GM19468 (cell line): ENCODE measurements around the gene KRTAP10-3.

Experiments
- ATAC-seq: cut with Tn5 transposase; IDR thresholded peaks from one replicate; pipeline ENCODE4 v1.9.1; 2021; ENCODE audit warnings: mild to moderate bottlenecking, moderate library complexity, moderate number of reproducible peaks; ENCODE audit not compliant: unreplicated experiment; ENCODE audit errors: extremely low read depth

The KRTAP10-3 gene

DNA sequence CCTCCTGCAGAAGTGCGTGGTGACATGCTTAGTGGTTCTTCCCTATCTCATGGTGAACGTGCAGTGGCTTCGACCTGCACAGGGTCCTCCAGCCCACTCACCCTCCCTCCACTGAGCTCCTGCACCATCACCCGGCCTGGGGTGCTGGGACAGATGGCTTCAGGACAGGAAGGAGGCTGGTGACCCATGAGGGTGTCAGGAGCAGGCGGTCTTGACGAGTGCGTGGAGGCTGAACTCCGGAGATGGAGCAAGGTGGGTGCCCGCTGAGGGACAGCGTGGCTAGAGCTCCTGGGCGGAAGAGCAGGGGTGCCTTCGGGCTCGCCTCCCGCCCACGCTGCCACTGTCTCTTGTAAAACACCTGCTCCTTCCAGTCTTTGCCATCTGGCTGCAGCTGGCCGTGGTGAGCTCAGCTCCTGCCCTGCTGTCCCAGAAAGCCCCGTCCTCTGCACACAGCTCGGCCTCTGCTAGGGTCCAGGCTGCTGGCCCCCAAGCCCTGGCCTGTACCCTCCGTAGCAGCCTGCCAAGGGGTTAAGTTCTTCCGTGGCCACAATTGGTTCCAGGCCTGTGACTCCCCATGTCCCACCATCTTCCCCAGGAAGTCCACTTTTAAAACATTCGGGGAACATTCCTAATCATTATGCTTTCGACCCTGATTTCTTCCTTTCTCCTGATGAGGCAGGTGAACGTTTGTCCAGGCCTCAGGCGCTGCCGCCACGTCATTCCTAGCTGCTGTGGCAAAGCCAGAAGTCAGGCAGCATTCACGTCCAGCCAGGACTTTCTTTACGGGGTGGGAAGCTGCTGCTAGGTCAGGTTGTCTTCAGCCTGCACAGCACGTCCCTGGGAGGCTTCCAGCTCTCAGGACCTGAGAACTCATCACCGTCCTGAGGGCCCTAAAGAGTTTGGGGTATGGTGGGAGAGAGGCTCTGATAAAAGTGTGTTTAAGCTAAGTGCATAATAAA is 26.7 kb downstream of the KRTAP10-3 start:
- no peak for ATAC-seq

DNA sequence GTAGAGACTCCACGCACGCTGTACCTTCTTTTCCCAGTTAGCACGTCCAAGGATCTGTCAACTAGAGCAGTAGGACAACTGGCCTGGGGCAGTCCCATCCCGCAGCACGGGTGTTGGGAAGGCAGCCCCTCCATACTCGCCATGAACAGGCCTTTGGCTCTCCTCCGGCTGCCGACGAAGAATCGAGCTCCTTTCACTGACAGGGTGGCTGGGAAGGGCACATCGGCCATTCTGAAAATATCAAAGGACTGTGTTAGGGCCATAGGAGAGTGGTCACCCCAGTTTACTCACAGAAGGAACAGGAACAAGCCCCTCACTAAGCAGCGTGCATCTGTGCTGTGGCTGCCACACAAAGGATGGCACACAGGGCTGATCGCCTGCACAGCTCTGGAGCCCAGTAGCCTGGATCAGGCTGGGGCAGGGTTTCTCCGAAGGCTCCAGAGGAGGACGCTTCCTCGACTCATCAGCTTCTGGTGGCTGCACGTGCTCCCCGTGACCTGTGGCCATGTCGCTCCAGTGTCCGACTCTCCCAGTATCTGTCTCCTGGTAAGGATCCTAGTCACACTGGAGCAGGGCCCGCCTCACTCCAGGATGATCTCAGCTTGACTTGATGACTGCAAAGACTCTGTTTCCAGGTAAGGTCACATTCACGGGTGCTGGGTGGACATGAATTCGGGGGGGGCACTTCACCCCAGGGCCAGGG is 27.5 kb downstream of the KRTAP10-3 start:
- ATAC-seq = no peak

DNA sequence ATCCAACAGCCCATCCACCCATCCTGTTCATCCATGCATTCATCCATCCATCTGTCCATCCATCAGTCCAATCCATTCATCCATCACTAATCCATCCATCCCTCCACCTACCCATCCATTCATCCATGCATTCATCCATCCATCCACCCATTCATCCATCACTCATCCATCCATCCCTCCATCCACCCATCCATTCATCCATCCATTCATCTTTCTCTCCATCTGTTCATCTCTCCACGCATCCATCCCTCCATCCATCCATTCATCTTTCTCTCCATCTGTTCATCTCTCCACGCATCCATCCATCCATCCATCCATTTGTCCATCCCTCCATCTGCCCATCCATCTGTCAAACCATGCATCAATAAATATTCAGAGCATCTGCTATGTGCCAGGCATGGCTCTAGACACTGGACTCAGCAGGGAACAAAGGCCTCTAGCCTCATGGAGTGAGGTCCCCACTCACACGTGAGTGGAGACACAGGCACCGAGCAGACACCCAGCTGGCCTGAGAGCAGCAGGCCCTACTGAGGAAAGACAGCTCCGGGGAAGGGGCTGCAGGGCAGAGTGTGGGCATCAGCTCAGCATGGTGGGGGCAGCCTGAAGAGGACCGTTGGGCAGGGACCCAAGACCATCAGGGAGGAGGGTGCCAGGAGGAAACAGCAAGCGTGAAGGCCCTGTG is 28.2 kb downstream of the KRTAP10-3 start:
- ATAC-seq = no peak

DNA sequence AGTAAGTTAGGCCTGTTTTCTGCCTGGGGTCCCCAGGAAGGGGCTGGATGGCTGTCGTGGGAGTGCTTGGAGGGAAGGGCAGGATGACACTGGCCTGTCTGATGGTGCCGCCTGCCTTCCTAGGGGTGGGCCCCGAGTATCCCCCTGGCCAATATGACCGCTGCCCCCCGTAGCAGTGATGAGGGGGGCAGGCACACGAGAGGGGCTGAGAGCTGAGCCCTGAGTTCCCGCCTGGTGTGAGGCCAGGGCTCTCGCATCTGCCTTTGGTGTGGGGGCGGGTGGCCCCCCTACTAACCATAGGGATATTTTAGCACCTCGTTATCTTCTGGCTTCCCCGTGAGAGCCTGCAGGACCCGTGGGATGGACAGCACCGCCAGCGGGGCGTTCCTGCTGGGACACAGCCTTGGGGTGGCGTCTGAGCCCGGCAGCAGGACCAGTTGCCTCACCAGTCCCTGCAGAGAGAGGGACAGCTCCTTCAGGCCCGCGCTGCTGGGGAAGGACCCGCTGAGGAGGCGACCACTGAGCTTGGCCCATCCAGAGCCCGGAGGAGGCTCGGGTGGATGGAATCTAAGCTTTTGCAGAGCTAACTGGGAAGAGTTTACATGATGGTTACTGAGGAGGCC is 29.0 kb downstream of the KRTAP10-3 start:
- no peak for ATAC-seq

DNA sequence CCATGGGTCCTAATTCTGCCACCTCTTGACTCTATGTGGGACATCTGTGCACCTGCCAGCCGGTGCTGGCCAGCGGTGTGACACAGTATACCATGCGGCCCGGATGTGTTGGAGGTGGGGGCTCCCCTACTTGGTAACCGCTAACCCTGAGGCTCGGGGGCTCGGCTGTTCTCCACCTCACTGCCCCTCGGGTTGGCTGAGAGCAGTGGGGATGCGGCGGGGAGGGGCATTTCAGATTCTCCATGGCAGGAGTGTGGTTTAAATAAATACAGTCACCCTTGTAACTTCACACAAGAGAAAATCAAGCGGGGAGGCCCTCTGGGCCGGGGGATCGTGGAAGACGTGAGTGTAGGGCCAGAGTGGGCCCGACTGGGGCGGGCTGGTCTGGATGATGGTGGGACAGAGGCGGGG is 29.6 kb downstream of the KRTAP10-3 start:
- ATAC-seq = no peak

DNA sequence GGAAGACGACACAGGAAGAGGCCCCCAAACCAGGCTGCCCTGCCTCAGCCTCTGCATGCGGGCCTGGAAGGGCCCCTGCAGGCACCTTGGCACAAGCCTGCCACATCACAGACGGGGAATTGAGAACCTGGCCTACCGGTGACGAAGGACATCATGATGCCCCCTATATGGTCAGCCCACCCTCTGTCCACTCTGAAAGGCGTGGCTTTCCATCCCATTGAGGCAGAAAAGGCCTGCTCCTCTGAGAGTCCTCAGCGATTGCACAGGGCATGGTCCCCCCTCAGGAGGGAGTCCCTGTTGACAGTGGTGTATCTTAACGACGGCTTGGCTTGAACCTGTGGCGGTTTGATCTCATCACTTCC is 30.0 kb downstream of the KRTAP10-3 start:
- no peak for ATAC-seq

DNA sequence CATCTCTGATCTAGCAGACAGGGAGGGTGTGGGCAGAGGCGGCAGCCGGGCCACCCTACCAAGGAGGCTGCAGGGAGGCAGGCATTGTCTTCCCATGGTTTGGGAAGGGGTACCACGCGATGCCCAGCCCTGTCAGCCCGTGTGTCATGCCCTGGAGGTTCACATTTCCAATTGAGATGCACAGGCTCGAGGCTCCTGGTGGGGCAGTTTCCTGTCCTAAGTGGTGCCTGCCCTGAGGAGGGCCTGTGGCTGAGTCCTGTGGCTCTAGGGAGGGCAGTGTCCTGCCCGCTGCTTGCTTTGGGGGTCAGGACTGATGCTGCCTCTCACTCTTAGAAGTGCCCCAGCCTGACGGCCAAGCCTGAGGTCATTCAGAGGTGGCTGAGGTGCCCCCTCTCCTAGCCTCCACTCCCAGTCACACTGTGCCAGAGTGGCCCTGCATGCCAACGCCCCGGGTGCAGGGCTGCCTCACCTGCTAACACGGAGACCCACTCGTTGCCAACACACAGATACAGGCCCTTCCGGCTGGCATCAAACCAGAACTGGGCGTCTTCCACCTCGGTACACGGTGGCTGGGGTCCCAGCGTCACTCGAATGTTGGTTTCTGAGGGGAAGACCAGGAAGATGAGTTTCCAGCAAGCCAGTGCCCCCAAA is 30.5 kb downstream of the KRTAP10-3 start:
- ATAC-seq = no peak

DNA sequence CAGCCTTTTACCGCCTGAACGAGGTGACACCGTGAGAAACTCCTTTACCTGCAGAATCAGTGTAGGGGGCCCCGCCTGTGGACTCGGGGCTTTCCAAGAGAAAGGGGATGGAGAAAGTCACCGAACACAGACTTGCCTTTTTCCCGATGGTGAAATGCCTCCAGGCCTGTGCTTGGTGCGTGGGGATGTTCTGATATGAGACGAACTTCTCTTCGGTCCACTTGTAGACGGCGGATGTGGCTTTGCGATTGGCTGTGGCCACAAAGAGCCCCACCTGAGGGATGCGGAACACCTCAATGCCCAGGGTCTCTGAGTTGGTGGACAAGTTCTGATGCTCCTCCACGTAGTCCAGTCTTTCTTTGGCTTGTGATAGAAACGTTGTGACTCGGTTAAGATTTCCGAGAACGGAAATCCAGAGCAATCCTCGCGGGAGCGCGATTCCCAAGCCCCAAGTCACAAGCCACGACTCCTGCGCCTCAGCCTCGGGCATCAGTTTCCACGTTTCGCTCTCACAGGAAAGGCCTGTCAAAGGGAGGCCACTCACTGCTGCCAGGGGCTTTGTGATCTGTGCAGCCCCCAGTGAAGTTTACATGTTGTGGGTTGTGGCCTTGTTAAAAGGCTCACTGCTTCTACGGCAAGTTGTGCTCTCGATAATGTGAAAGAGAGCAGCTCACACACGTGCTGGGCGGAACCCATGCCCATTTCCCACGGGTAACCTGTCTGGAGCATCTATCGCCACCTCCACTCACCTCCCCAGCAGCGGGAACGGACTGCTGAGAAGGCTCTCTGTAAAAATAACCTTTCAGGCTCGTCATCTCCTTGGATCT is 31.2 kb downstream of the KRTAP10-3 start:
- no peak for ATAC-seq

DNA sequence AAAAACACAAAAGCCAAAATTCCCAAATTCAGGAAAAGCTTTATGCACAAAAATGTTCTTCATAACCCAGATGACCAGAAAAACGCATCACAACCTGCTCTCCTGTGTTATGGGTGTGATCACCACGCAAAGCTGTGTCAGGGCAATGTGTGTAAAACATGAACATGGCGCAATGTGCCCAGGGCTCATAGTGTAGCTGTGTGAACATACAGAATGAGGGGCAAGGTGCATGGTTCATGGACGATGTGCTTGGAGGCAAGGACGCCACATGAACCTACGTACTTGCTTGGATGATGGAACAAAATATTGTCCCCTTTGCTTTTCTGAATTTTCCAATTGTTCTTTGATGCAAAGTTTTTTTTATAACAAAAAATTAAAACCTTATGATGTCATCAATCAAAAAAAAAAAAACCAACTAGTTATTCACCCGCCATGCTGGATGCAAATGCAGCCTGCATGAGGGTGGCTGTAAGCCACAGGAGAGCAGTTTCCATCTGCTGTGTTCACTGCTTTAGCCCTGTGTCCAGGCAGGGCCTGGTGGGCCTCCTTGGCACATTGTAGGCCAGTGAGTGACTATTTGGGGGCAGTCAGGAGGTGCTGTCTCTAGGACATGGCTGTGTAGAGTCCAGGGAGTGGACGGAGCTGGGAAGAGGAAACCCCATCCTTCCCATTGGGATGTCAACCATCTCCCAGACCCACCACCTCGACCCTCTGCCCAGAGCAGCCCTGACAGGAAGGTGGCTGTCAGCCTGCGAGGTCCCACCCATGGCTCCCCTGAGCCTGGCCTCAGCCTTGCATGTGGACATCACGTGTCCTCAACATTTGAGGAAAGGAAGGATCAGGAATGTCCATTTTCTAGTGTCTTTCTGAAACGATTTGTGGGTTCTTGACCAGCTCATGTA is 32.2 kb downstream of the KRTAP10-3 start:
- no peak for ATAC-seq

DNA sequence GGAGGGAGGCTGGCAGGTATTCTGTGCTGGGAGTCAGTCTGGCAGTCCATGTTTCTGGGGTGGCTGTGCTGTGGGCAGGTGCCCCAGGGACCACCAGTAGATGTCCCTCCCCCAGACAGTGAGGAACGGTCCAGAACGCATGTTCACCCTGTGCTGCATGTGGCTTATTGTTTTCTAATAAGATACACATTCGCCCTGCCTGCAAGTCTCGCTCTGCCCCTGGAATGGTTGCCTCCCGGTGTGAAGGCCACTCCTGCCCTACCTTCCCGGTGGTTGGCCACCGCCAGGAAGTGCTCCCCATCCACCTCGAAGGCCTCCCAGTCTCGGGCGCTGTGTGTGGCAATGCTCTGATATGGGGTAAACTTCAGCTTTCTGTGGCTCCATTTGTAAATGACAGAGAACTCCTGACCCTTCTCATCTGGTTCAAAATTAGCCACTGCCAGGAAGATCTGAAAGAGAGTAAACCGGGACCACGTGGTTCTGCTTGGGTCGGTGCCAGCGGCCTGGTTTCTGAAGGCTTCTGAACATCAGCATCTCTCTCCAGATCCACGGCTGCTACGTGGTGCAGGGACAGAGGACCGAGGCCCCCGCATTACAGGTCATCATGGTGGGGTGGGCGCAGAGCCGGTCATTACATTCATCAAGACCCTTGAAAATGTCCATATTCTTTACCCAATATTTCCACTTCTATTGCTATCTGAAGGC is 33.1 kb downstream of the KRTAP10-3 start:
- ATAC-seq = no peak

DNA sequence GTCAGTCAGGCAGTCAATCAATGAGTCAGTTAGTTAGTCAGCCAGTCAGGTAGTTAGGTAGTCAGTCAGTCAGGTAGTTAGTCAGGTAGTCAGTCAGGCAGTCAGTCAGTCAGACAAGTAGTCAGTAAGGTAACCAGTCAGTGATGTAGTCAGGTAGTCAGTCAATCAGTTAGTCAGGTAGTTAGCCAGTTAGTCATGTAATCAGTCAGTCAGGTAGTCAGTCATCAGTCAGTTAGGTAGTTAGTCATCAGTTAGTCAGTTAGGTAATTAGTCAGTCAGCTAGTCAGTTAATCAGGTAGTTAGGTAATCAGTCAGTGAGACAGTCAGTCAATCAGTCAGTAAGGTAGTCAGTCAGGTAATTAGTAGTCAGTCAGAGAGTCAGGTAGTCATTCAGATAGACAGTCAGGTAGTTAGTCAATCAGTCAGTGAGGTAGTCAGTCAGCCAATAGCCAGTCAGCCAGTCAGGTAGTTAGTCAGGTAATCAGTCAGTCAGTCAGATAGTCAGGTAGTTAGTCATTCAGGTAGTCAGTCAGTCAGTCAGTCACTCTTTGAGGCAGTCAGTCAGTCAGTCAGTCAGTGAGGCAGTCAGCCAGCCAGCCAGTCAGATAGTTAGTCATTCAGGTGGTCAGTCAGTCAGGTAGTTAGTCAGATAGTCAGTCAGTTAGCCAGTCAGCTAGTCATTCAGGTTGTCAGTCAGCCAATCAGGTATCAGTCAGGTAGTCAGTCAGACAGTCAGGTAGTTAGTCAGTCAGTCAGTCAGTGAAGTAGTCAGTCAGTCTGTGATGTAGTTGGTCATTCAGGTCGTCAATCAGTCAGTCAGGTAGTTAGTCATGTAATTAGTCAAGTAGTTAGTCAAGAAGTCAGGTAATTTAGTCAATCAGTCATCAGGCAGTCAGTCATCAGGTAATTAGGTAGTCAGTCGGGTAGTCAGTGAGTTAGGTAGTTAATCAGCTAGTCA is 33.9 kb downstream of the KRTAP10-3 start:
- no peak for ATAC-seq

DNA sequence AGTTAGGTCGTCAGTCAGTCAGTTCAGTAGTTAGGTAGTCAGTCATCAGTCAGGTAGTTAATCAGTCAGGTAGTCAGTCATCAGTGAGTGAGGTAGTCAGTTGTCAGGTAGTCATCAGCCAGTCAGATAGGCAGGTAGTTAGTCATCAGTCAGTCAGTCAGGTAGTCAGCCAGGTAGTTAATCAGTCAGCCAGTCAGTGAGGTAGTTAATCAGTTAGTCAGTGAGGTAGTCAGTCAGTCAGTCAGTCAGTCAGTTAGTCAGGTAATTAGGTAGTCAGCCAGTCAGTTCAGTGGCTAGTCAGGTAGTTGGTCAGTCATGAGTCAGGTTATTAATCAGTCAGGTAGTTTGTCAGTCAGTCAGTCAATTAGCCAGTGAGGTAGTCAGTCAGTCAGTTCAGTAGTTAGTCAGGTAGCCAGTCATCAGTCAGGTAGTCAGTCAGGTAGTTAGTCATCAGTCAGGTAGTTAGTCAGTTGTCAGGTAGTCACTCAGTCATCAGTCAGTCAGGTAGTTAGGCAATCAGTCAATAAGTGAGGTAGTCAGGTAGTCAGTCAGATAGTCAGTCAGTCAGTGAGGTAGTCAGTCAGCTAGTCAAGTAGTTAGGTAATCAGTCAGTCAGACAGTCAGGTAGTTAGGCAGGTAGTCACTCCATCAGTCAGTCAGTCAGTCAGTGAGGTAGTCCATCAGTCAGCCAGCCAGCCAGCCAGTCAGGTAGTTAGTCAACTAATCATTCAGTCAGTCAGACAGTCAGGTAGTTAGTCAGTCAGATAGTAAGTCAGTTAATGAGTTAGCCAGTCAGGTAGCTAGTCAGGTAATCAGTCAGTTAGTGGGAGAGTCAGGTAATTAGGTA is 34.8 kb downstream of the KRTAP10-3 start:
- no peak for ATAC-seq

DNA sequence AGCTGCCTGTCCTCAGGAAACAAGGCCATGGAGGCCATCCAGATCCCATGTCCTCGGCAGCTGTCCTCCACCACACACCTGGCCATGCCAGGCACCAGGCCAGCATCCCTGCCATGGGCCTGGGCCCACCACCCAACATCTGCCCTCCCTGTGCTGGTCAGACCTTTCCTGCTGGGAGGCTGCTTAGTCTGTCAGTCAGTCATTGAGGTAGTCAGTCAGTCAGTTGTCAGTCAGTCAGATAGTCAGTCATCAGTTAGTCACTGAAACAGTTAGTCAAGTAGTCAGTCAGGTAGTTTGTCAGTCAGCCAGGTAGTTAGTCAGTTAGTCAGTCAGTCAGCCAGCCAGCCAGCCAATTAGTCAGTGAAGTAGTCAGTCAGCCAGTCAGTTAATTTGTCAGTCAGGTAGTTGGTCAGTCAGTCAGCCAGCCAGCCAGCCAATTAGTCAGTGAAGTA is 35.8 kb downstream of the KRTAP10-3 start:
- no peak for ATAC-seq

DNA sequence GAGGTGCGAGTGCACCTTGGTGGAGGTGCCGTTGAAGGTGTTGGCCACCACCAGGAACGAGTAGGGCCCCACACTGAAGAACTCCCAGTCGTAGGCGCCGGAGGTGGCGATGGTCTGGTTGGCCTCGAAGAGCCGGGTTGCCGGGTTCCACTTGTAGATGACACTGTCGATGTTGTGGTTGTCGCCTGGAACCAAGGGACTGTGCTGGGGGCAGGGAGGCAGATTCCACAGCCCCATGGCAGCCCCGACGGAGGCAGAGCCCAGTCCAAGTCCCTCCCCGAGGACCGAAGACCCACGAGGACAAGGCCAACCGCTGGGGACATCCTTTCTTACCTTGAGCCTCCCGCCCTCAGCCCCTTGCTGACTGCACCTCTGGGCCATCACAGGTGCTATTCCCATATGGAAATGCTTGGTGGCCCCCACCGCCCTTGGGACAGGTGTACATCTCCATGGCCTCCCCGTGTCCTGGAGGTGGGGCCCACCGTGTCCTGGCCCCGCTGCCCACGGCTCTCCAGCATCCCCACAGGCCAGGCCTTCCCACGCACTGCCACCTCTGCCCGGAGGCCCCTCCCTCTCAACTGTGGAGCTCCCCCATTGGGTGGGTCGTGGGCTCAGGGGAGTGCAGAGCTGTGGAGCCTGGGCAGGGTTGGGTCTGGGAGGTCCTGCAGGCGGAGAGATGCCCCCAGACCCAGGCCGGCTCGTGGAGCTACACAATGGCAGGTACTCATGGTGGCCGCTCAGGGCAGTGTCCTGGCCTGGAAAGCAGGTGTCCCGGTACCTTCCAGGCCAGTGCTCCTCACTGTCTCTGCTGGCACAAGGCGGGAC is 36.5 kb downstream of the KRTAP10-3 start:
- no peak for ATAC-seq
